Central memory CD8-positive, alpha-beta T cell (primary cell): ENCODE data around the gene ANKS1B.
"Not testable (repeated sequence)": the region's sequence is repeated elsewhere in the genome, so short reads cannot be mapped to it uniquely, and the experiment has no call there.

Source experiments
- ATAC-seq: fragments of 150-1000 bp; cut with Tn5 transposase; replicated peaks from 2 replicates; pipeline ENCODE4 v1.10.0; 2022; ENCODE audit warnings: mild to moderate bottlenecking, moderate FRiP score, moderate number of reproducible peaks; ENCODE audit not compliant: poor library complexity, severe bottlenecking; ENCODE audit errors: extremely low read depth
- DNase-seq, 2 donors: peaks; one replicate each; pipeline ENCODE4 v3.0.0; 2021; ENCODE audit warnings: low spot score in 2 of 2
- H3K27ac Mint-ChIP-seq: one replicate; pipeline ENCODE4 v1.8.0; 2022; ENCODE audit warnings: low read depth, mild to moderate bottlenecking, moderate library complexity, mixed read lengths
- H3K27me3 Mint-ChIP-seq: one replicate; pipeline ENCODE4 v1.8.0; 2022; ENCODE audit warnings: mixed read lengths
- H3K36me3 Mint-ChIP-seq: one replicate; pipeline ENCODE4 v1.8.0; 2022; ENCODE audit warnings: mild to moderate bottlenecking, moderate library complexity, mixed read lengths; ENCODE audit not compliant: insufficient read depth
- H3K4me1 Mint-ChIP-seq: one replicate; pipeline ENCODE4 v1.8.0; 2022; ENCODE audit warnings: mixed read lengths
- H3K4me3 Mint-ChIP-seq: one replicate; pipeline ENCODE4 v1.8.0; 2022; ENCODE audit warnings: mild to moderate bottlenecking, moderate library complexity, mixed read lengths
- H3K9me3 Mint-ChIP-seq: one replicate; pipeline ENCODE4 v1.8.0; 2022; ENCODE audit warnings: mixed read lengths

ANKS1B gene

DNA sequence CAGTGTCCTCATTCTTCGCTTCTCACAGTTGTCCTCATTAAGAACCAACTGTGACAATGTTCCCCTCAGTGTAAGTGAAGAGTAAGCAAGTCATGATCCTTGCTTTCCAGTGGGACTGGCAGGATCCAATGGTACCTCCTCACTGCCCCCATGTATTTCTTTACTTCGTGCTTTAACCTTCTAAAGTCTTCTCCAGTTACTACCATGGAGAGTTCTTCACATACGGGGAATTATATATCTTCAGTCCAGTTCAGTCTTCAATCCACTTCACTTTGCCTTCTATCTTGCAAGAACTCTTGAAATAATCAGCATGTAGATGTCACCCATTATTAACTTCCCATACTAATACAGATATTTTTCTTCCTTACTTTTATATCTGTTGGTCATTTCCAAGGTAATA, 719.1 kb downstream of the ANKS1B start:
- DNase-seq (no peak), ATAC-seq (no peak)
- Mint-ChIP-seq H3K27ac (no peak overlapping the region), H3K4me3 (no peak overlapping the region), H3K36me3 (no peaks in the 10 kb centered on the region), H3K9me3 (peaks cover 21% of the 10 kb centered on the region), H3K4me1 (no peaks in the 10 kb centered on the region), H3K27me3 (no peaks in the 10 kb centered on the region)

DNA sequence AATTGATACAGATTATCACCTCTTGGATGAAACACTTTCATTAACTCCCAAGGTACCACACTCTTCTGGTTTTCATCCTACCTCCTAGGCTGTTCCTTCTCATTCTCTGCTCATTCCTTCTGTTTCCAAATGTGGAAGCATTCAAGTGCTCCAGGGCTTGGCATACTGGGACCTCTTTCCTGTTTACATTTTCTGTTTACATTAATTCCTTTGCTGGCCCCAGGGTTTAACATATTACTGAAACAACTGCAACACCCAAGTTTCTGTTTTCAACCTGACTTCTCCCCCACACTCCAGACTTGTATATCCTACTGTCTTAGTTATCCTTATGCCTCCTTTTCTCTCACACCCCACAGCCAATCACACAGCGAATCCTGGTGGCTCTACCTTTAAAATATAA, 723.5 kb downstream of the ANKS1B start:
- Mint-ChIP-seq H3K27me3 (no peaks in the 10 kb centered on the region), H3K36me3 (no peaks in the 10 kb centered on the region), H3K27ac (no peak overlapping the region), H3K9me3 (peaks cover 19% of the 10 kb centered on the region), H3K4me3 (no peak overlapping the region), H3K4me1 (no peaks in the 10 kb centered on the region)
- DNase-seq (no peak), ATAC-seq (no peak)

- Mint-ChIP-seq H3K9me3 (peaks cover 15% of the 10 kb centered on the region), H3K36me3 (no peaks in the 10 kb centered on the region), H3K4me3 (no peak overlapping the region), H3K4me1 (no peaks in the 10 kb centered on the region), H3K27ac (no peak overlapping the region), H3K27me3 (no peaks in the 10 kb centered on the region)
- no peak for ATAC-seq
- DNase-seq = no peak
These were observed 724.2 kb downstream of the ANKS1B start for GRCh38 chr12:99260456-99260996.

- no peak overlapping the region for H3K27ac Mint-ChIP-seq
- H3K4me3 Mint-ChIP-seq = no peak overlapping the region
- peaks cover 11% of the 10 kb centered on the region for H3K9me3 Mint-ChIP-seq
- DNase-seq = no peak
- H3K36me3 Mint-ChIP-seq = no peaks in the 10 kb centered on the region
- no peaks in the 10 kb centered on the region for H3K4me1 Mint-ChIP-seq
- no peaks in the 10 kb centered on the region for H3K27me3 Mint-ChIP-seq
- no peak for ATAC-seq
These were observed 725.4 kb downstream of the ANKS1B start for GRCh38 chr12:99259040-99259934.

DNA sequence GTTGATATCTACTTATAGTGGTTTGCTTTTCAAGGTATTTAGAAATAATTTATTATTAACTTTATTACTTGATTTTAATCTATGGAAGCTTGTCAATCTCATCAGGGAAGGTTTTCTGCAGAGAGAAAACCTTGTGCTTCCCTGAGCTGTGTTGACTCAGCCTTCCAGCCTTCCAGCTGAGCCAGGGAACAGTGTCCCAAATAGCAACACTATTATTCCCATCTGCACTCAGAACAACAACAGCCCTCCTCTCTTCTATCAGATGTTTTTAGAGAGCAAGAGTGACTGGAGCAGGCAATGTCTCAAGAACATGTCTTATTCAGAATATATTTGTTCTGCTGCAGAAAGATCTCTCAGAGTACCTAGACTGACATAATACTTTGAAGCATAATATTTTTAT, 727.1 kb downstream of the ANKS1B start:
- peaks cover 5% of the 10 kb centered on the region for H3K9me3 Mint-ChIP-seq
- no peaks in the 10 kb centered on the region for H3K4me1 Mint-ChIP-seq
- no peaks in the 10 kb centered on the region for H3K36me3 Mint-ChIP-seq
- H3K4me3 Mint-ChIP-seq = no peak overlapping the region
- H3K27me3 Mint-ChIP-seq = no peaks in the 10 kb centered on the region
- ATAC-seq = no peak
- H3K27ac Mint-ChIP-seq = no peak overlapping the region
- DNase-seq = no peak

GRCh38 chr12:99253068-99253467, 731.7 kb downstream of the ANKS1B start:
- Mint-ChIP-seq H3K4me1 (no peaks in the 10 kb centered on the region), H3K27me3 (no peaks in the 10 kb centered on the region), H3K9me3 (peaks cover 17% of the 10 kb centered on the region), H3K36me3 (no peaks in the 10 kb centered on the region), H3K27ac (no peak overlapping the region), H3K4me3 (no peak overlapping the region)
- DNase-seq (no peak), ATAC-seq (no peak)

DNA sequence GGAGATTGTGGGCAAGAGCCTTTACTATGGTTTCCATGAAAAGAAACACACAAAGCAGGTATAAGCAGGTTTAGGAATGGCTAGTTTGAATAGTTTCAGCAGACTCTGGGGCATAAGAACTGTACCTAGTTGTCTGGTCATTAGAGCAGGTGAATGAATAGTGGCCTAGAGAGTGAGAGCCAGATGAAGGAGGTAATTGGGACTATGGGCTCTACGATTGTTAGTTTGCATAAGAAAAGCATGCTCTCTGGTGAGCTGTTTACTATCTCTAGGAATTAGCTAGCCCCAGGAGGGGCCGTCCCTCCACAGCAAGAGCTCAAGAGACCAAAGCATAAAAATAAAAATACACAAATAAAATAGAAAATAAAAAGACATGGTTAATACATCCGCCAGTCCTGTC, 734.6 kb downstream of the ANKS1B start:
- Mint-ChIP-seq H3K27ac (no peak overlapping the region), H3K4me3 (no peak overlapping the region), H3K9me3 (peaks cover 11% of the 10 kb centered on the region), H3K27me3 (no peaks in the 10 kb centered on the region), H3K4me1 (no peaks in the 10 kb centered on the region), H3K36me3 (no peaks in the 10 kb centered on the region)
- DNase-seq (no peak), ATAC-seq (no peak)

DNA sequence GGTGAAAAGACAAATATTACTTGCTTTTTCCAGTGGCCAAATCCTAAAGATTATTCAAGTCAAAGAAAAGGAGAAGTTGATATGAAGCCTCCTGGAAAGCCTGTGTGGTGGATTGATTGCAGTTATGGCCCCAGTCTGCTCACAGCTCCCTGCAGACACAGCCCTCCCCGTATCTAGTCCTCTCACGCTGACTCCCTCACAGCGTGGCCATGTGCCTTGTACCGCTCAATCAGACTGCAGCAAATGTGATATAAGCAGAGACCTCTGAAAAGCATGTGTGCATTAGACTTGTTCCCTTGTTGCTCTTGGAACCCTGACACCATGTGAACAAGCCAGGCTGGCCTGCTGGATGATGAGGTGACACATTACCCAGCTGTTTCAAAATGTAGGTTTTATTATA, 735.2 kb downstream of the ANKS1B start:
- ATAC-seq = no peak

DNA sequence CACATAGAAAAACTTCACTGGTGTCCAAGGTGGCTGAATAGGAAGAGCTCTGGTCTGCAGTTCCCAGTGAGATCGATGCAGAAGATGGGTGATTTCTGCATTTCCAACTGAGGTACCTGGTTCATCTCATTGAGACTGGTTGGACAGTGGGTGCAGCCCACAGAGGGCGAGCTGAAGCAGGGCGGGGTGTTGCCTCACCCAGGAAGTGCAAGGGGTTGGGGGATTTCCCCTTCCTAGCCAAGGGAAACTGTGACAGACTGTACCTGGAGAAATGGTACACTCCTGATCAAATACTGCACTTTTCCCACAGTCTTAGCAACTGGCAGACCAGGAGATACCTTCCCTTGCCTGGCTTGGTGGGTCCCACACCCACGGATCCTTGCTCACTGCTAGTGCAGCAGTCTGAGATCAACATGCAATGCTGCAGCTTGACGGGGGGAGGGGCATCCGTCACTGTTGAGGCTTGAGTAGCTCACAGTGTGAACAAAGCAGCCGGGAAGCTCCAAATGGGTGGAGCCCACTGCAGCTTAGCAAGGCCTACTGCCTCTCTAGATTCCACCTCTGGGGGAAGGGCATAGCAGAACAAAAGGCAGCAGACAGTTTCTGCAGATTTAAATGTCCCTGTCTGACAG, 746.7 kb downstream of the ANKS1B start:
- not testable (repeated sequence) for H3K4me3 Mint-ChIP-seq, DNase-seq, H3K27ac Mint-ChIP-seq, H3K36me3 Mint-ChIP-seq, H3K4me1 Mint-ChIP-seq, H3K27me3 Mint-ChIP-seq, ATAC-seq
- H3K9me3 Mint-ChIP-seq = peaks cover 33% of the 10 kb centered on the region

More for the DNA sequence above, 735.2 kb downstream of the ANKS1B start:
- no peaks in the 10 kb centered on the region for H3K27me3 Mint-ChIP-seq
- no peaks in the 10 kb centered on the region for H3K4me1 Mint-ChIP-seq
- H3K27ac Mint-ChIP-seq = no peak overlapping the region
- no peak overlapping the region for H3K4me3 Mint-ChIP-seq
- H3K36me3 Mint-ChIP-seq = no peaks in the 10 kb centered on the region
- DNase-seq = no peak
- H3K9me3 Mint-ChIP-seq = peaks cover 11% of the 10 kb centered on the region

DNA sequence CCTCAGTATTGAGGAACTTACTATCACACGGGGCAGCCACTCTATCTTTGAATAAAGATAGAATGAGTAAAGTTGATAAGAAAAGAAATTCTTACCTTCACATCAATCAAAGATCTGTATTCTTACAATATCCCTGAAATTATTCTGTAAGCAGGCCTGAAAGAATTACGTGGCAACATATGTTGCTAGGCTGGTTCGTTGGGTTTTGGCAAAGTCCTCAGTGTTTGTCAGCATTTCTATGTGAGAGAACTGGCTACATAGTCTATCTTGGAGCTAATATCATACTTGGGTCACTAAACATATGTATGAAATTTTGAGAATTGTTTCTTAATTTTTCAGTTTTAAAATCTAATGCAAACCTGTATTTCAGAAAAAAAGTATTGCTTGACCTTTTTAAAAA, 749.4 kb downstream of the ANKS1B start:
- ATAC-seq (no peak), DNase-seq (no peak)
- H3K27ac Mint-ChIP-seq = no peak overlapping the region
- H3K27me3 Mint-ChIP-seq = no peaks in the 10 kb centered on the region
- peaks cover 26% of the 10 kb centered on the region for H3K9me3 Mint-ChIP-seq
- H3K4me3 Mint-ChIP-seq = no peak overlapping the region
- H3K4me1 Mint-ChIP-seq = no peaks in the 10 kb centered on the region
- H3K36me3 Mint-ChIP-seq = no peaks in the 10 kb centered on the region

DNA sequence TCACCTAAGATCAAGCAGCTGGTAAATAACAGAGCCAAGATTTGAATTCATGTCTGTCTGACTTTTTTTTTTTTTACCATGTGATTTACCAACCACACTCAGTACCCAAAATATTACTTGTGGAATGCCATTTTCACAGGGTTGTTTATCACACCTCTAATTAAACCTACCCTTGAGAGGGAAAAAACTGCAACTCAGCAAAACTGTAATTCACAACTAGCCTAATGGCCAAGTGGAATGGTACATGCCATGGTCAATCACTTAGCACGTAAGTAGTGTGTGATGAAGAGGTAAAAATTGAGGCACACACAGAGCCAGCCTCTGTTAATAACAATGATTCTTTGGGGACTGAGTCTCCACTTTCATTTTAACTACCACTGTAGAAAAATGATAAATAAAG, 750.0 kb downstream of the ANKS1B start:
- H3K9me3 Mint-ChIP-seq = peaks cover 19% of the 10 kb centered on the region
- no peaks in the 10 kb centered on the region for H3K36me3 Mint-ChIP-seq
- no peak overlapping the region for H3K4me3 Mint-ChIP-seq
- H3K4me1 Mint-ChIP-seq = no peaks in the 10 kb centered on the region
- DNase-seq = no peak
- no peaks in the 10 kb centered on the region for H3K27me3 Mint-ChIP-seq
- no peak for ATAC-seq
- no peak overlapping the region for H3K27ac Mint-ChIP-seq

DNA sequence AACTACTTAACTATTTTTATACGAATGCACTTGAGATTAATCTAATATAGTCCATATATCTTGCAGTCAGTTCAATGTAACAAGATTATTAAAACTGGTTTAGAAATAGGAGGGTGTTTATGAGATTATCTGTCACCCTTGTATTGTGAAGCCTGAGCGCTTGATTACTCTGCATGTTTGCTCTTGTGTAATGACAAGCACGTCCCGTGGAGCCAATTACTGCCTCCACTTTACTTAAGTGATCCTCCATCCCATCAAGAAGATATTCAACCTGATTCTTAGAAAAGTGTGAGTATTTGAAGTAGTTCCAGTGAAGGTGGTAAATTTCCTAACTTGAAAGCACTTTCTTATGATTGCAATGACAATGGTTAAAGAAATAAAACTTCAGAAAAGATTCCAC, 752.4 kb downstream of the ANKS1B start:
- Mint-ChIP-seq H3K4me3 (no peak overlapping the region), H3K4me1 (no peaks in the 10 kb centered on the region), H3K27me3 (no peaks in the 10 kb centered on the region), H3K36me3 (no peaks in the 10 kb centered on the region), H3K9me3 (peaks cover 14% of the 10 kb centered on the region), H3K27ac (no peak overlapping the region)
- ATAC-seq = no peak
- no peak for DNase-seq

DNA sequence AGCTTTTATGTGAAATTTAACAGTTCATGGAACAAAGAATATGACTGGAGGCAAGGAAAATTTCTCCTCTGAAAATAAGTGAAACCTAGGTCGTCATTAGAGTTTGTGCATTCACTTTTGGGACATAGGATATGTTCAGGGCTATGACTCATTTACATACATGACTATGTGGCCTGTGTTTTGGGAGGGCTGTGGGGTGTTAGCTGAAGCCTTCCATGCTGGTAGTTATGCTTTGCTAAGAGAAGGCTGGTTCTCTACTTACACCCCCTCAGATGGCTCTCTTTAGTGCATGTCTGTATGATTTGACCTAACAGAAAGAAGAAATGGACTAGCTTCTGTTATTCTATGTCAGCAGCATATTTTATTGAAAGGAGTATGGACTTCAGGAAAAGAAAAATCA, 753.7 kb downstream of the ANKS1B start:
- ATAC-seq = no peak
- no peak overlapping the region for H3K27ac Mint-ChIP-seq
- no peaks in the 10 kb centered on the region for H3K4me1 Mint-ChIP-seq
- H3K9me3 Mint-ChIP-seq = peaks cover under 1% of the 10 kb centered on the region
- H3K36me3 Mint-ChIP-seq = no peaks in the 10 kb centered on the region
- H3K27me3 Mint-ChIP-seq = no peaks in the 10 kb centered on the region
- no peak overlapping the region for H3K4me3 Mint-ChIP-seq
- no peak for DNase-seq
